Measurements from ENCODE around the gene UBAC2.

The UBAC2 gene

GRCh38 chr13:99347911-99348451 lies 147.3 kb downstream of the UBAC2 start:
- no peak overlapping the region for H3K27ac ChIP-seq
- DNase-seq (ENCODE audit: low spot score): no peak
- H3K4me3 ChIP-seq: no peak overlapping the region
- TF ChIP-seq CTCF (IDR thresholded peaks at IDR 0.05): no peak

DNA sequence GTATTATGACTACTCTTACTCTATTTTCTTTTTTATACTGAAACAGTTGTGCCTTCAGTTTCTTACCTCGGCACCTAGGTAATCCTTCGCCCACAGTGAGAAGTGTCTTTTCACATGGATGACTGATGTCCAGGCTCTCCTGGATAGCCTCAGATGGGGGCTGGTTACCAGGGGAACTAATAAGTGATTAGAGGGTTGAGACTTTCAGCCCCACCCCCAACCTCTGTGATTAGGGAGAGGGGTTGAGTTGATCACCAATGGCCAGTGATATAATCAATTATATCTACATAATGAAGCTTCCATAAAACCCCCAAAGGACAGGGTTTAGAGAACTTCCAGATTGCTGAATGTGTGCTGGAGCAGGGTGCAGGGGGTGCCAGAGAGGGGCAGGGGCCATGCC lies 149.5 kb downstream of the UBAC2 start:
- TF ChIP-seq CTCF (IDR thresholded peaks at IDR 0.05): no peak
- Histone ChIP-seq H3K4me3 (no peak overlapping the region), H3K27ac (no peak overlapping the region)
- no peak for DNase-seq (ENCODE audit: low spot score)

- no peak for TF ChIP-seq CTCF (IDR thresholded peaks at IDR 0.05)
- H3K27ac ChIP-seq: no peak overlapping the region
- DNase-seq (ENCODE audit: low spot score): no peak
- H3K4me3 ChIP-seq: no peak overlapping the region
These were observed 151.1 kb downstream of the UBAC2 start for GRCh38 chr13:99351772-99352171.

DNA sequence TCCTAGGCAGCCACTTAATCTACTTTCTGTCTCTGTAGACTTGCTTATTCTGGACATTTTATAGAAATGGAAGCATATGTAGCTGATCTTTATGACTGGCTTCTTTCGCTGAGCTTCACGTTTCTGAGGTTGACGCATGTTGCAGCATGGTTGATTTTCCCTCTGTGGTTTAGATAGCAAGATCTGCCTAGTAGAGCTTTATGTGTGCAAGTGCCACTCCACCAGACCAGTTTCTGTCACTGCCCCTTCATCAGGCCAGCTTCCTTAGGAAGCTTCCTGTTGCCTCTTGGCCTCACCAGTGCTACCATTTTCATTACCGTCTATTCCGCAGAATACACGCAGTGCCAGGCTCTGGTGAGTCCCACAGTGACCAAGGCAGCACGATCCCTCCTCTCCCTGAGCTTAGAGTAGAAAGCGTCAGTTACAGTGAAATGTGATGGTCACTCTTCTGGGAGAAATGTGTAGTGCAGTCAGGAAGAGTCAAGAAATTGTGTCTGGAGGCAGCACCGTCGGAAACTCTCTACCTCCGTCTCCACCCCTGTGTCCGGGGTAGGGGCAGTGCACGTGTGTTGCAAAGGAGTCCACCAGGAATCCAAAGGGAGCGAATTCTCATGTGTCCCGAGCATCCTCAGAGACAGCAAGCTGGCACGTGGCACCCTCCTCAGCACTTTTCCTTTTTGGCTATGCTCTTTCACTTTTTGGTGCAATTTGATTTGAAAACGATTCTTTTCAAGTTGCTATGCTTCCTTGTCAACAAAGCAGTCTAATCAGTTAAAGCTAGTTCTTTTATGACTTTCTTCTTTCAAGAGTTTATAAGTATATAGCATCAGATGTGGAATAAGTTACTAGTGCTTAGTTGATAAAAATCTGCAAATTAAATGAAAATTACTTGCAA lies 151.9 kb downstream of the UBAC2 start:
- Histone ChIP-seq H3K4me3 (no peak overlapping the region), H3K27ac (no peak overlapping the region)
- TF ChIP-seq CTCF (IDR thresholded peaks at IDR 0.05): no peak
- no peak for DNase-seq (ENCODE audit: low spot score)

- no peak for DNase-seq (ENCODE audit: low spot score)
- TF ChIP-seq CTCF (IDR thresholded peaks at IDR 0.05): no peak
- no peak overlapping the region for H3K4me3 ChIP-seq
- H3K27ac ChIP-seq: no peak overlapping the region
These were observed 152.6 kb downstream of the UBAC2 start for GRCh38 chr13:99353246-99353600.

DNA sequence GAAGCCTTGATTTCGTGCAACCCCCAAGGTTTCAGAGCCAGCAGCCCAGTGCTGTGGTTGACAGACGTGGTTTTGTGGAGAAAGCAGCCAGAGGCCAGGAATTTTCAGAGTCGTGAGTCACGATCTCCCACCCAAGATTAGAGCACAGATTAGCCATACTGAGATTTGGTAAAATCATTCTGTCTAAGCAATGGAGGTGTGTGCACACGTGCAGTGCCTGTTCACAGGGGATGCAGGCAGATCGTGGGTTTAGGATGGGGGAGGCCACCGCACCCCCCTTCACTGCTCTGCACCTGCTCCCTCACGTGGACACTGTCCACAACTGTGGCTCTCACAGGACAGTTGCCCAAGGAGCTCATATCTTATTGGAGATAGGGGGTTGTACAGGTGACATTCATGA lies 153.2 kb downstream of the UBAC2 start:
- Histone ChIP-seq H3K27ac (no peak overlapping the region), H3K4me3 (no peak overlapping the region)
- no peak for DNase-seq (ENCODE audit: low spot score)
- TF ChIP-seq CTCF (IDR thresholded peaks at IDR 0.05): no peak

- H3K4me3 ChIP-seq: no peak overlapping the region
- no peak for DNase-seq (ENCODE audit: low spot score)
- no peak for TF ChIP-seq CTCF (IDR thresholded peaks at IDR 0.05)
- no peak overlapping the region for H3K27ac ChIP-seq
These were observed 153.8 kb downstream of the UBAC2 start for GRCh38 chr13:99354371-99354951.

Measured in coronary artery (tissue), 2 donors.